HG03354 (cell line): ENCODE data around the gene ANKFY1.
"Not testable (repeated sequence)": the region's sequence is repeated elsewhere in the genome, so short reads cannot be mapped to it uniquely, and the experiment has no call there.

ENCODE experiments used
- ATAC-seq: cut with Tn5 transposase; IDR thresholded peaks from one replicate; pipeline ENCODE4 v1.9.1; 2021; ENCODE audit warnings: mild to moderate bottlenecking; ENCODE audit not compliant: unreplicated experiment, poor library complexity, severe bottlenecking

ANKFY1 gene

DNA sequence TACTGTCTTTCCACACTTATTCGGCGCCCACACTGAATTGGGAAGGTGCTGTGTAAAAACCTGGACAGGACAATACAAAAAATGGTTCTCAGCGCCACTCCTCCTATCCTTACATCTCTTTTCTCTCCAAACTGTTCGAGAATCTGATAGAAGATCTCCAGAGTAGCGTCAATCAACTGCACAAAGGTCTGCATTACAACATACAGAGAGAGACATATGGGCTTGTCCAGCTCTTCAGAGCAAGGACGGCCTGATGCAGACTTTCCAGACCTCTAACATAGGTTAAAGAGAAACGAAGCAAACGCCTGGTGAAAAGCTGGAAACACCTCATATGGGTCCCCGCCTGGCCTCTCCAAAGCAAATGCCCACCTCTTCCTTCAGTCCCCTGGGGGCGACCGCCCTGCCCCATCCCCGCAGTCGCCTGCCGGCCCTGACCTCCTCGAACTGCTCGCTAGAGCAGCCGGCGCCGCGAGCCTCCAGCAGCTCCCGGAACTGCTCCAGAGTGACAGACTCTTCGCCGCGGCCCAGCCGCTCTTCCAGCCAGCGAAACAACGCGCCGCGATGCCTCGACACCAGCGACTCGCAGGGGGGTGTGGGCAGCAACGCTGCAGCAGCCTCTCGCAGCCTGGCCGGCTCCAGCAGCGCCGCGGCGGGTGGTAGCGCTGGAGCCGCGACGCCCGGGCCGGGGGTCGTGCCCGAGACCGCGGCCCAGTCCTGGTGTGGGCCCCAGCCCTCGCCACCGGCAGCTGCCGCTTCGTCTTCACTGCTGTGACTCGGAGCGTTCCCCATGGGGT is 121.5 kb downstream of the ANKFY1 start:
- ATAC-seq, result peak; percentile 19

DNA sequence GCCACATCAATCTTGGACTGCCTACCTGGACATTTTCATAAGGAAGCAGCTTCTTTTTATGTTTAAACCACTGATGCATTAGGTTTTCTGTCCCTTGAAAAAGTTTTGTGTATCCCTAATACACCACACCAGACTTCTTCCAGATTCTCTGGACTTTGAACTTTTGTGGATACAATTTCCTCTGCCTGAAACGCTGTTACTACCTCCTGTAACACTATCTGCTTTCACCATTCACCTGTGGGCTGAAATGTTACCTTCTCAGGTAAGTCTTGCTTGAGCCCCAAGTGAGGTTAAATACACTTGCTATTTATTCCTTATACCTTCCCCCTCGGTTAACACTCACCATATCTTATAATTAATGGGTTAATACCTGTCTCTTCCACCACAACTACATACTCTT is 123.7 kb downstream of the ANKFY1 start:
- ATAC-seq, result no peak

DNA sequence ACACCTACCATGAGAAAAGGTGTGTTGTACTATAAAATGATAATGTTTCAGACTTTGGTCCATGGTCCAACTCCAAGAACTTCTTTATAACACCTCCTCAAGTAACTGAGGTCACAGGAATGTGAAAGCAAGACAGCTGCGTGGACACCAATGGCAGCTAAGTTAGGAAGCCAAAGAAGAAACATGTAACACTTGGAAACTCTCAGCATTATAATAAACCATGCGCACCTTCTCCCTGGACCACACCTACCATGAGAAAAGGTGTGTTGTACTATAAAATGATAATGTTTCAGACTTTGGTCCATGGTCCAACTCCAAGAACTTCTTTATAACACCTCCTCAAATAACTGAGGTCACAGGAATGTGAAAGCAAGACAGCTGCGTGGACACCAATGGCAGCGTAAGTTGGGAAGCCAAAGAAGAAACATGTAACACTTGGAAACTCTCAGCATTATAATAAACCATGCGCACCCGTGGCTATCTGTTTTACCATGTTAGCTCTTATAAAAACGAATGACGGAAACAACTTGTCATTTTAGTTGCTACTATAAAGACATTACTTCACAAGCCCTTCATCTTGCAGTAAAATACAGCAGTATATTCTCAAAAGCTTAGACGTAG is 124.8 kb downstream of the ANKFY1 start:
- not testable (repeated sequence) for ATAC-seq

DNA sequence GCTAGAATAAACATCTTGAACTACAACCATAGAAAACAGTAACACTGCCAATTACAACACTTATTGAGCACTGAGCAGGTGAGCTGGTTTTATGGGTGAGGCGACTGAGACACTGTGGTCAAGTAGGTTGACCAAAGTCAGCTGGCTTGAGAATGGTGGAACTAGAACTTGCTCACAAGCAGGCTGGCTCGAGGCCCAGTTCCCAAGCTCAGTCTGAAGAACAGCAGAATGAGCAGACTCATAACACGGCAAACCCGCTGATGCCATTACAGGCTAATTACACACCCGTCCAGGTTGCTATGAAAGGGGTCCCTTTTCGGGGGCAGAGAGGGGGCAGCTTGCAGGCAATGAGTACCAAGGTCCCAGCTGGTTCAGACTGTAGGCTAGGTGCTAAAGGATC is 127.4 kb downstream of the ANKFY1 start:
- no peak for ATAC-seq

DNA sequence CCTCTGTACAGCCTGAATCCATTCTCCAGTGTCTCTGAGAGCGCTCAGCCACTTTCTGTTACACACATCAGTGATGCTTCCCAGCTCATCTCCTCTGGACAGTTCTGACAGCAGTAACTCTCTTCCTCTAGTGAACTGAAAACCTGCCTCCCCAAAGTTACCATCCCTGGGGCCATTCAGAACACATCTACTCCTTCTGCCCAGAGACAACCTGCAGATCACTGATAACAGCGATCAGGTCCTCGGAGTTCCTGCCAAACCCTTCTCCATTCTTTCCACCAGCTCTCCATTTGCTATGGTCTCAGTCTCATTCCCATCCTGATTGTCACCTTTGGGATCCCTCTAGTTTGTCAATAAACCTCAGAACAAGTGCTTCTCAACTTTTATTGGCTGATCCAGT is 128.3 kb downstream of the ANKFY1 start:
- no peak for ATAC-seq

DNA sequence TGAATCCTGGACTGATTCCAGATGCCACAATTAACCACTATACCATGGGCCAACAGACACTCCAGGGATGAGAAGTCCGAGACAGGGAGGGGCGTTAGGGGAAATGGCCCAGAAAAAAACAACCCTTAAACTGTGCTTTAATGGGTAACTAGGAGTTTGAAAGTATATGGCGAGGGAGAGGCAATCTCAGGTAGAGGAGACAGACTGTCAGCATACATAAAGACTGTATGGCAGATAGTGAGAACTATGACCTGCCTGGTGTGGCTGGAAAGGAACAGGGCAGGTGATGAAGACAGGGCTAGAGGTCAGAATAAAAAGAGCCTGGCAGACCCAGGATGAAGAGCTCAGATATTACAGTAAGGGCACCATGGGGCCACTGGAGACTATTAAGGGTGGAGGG is 129.1 kb downstream of the ANKFY1 start:
- no peak for ATAC-seq

DNA sequence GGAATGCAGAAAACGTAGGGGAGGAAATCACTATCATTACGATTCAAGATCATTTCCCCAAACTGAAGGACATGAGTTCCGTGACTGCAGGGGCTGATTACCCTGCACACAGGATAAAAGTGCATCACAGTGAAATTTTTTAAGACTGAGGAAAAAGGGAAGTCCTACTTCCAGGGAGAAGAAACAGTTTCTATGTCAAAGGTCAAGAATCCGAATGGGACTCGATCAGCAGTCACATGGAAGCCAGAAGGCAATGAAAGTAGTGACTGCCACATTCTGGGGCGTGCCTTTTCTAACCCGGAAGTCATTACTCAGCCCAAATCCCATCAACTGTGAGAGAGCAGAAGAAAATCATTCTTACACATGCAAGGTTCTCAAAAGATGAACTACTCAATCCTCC is 133.1 kb downstream of the ANKFY1 start:
- ATAC-seq, result no peak

DNA sequence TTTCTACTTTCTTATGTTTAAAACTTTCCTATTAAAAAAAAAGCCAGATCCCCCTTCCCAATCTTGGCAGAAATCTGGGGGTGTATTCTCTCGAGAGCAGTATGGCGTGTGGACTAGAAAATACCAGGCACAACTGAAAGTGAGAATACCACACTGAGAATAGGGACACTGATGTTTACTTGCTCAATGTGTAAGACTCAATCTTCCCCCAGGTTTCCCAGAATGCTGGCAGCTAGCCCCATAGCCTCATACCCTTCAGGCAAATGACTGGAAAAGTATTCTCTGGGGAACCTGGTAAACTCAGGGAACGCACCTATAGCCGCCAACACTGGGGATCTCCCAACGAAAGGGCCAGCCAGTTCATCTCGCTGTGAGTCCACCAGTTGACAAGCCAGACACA is 136.2 kb downstream of the ANKFY1 start:
- ATAC-seq, result no peak

DNA sequence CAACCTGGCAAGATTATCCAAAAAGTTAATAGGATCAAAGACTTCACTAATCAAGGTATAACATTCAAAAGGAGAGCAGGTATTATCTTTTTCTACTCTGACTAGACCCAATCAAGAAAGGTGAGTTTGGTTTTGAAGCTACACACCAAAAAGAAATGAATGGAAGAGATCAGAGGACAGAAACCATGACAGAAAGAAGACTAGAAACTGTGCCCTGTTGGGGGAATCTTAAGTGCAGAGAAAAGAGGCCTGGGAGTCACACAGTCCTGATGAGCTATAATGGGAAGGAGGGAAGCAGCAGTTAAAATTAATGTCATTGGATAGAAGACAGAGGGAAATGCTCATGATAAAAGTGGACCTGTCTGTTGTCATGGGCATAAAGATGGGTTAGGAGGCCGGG is 138.2 kb downstream of the ANKFY1 start:
- no peak for ATAC-seq

DNA sequence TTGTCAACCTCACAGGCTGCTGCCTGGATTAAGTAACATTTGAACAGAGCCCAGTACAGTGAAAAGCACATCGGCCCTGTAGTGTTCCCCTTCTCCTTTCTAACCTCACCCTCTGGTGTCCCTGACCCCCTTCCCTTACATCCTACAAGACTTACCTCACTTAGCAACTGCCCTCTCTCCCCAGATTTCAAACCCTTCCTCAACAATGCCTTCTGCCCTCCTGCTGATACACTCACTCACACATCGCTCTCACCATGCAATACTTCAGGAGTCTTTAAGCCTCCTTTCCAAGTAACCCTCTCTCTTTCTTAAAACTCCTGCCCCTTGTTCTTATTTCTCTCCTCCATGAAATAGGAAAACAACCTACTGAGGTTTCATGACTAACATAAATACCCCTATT is 138.8 kb downstream of the ANKFY1 start:
- ATAC-seq, result no peak

DNA sequence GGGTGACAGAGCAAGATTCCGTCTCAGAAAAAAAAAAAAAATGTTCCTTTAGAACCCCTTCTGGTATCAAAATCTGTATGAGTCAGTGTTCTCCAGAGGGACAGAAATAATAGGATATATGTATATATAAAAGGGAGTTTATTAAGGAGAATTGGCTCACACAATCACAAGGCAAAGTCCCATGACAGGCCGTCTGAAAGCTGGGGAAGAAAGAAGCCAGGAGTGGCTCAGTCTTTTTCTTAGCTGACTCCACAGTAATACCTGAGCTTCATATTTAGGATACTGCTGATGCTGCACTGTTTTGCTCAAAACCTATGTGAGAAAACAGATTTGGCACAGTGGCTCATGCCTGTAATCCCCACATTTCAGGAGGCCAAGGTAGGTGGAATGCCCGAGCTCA is 143.4 kb downstream of the ANKFY1 start:
- ATAC-seq, result no peak

DNA sequence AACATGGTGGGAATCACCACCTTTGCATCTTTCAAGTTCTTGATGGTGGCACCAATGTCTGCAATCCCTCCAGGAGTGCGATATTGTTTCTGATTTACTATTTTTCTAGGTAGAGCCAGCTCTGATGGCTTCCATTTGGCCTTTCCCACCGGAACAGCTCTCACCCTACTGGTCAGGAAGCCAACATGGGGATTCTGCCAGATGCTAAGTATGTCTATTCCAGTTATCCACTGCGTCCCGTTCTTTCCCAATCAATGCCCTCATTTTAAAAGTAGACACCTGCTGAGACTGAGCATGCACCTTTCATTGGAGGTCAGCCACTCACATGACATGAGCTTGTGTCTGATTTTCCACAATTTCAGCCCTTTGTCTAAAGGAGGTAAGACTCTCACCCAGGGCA is 144.5 kb downstream of the ANKFY1 start:
- no peak for ATAC-seq

DNA sequence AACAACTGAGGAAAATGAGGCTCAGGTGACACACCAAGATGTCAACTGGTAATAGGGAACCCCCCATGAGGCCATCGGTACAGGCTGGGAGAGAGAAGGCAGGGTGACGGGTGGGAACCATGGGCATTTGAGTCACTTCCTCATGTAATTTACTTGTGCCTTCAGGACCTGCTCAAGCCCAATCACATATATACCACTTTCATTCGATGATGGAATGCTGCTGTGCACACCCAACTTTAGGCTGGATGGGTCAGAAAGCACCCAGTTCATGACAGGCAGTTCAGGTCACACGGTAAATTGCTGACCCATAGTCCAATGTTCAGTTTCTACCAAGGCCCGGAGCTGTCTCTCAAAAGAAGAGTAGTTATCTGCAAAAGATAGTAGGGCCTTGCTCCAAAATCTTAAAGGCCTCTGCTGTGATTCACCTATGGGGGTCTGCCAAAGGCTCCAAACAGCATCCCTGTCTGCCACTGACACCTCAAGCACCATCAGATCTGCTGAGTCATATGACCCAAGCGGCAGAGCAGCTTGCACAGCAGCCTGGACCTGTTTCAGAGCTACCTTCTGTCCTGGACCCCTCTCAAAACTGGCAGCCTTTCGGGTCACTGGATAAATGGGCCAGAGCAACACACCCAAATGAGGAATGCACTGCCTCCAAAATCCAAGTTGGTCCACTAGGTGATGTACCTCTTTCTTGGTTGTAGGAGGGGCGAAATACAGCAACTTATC is 145.6 kb downstream of the ANKFY1 start:
- no peak for ATAC-seq

DNA sequence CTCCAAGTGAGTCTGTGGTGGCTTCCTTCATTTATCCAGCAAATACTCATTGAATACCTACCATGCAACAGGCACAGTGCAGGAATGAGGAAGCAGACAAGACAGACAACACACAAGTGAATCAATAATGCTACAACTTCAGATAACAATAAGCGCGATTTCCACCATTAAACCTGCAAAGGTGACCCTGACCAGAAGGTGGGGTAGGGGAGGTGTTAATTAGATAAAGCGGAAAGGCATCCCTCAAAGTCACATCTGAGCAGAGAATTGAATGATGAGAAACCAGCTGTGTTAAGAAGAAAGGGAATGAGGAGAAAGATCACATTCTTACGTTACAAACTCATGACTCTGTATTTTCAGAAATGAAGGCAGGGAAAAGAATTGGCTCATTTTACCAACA is 147.3 kb downstream of the ANKFY1 start:
- no peak for ATAC-seq
